Right forelimb (tissue), 1 donor: ENCODE results near the gene CPED1.

Experiments
- DNase-seq: peaks from one replicate; pipeline ENCODE4 v3.0.0-alpha.2; 2018

Gene CPED1

GRCh38 chr7:121331574-121331973 is 343.1 kb downstream of the CPED1 start:
- no peak for DNase-seq

GRCh38 chr7:121334376-121334775 is 345.9 kb downstream of the CPED1 start:
- no peak for DNase-seq

GRCh38 chr7:121334875-121335648 is 346.6 kb downstream of the CPED1 start:
- no peak for DNase-seq

GRCh38 chr7:121336579-121336978 is 348.1 kb downstream of the CPED1 start:
- no peak for DNase-seq

GRCh38 chr7:121337398-121337797 is 348.9 kb downstream of the CPED1 start:
- no peak for DNase-seq

GRCh38 chr7:121339082-121339481 is 350.6 kb downstream of the CPED1 start:
- DNase-seq: no peak

GRCh38 chr7:121341933-121342332 is 353.4 kb downstream of the CPED1 start:
- DNase-seq: no peak

- no peak for DNase-seq
Observed at GRCh38 chr7:121342631-121343030, 354.1 kb downstream of the CPED1 start.

GRCh38 chr7:121343302-121343701 is 354.8 kb downstream of the CPED1 start:
- no peak for DNase-seq

GRCh38 chr7:121344093-121344492 is 355.6 kb downstream of the CPED1 start:
- no peak for DNase-seq

GRCh38 chr7:121344497-121344896 is 356.0 kb downstream of the CPED1 start:
- DNase-seq: no peak
